ENCODE data around the gene ARL16. TPM values are rescaled to one million over a fixed set of nuclear protein-coding genes. Genes with fewer than 3 reads are reported as not detected.

ARL16 gene
- total and polyA plus RNA-seq, 2 of the 8 experiments (the other 6 are each of a cell fraction or from before 2014, with no cell fraction given): 37.0 to 60.8 TPM

DNA sequence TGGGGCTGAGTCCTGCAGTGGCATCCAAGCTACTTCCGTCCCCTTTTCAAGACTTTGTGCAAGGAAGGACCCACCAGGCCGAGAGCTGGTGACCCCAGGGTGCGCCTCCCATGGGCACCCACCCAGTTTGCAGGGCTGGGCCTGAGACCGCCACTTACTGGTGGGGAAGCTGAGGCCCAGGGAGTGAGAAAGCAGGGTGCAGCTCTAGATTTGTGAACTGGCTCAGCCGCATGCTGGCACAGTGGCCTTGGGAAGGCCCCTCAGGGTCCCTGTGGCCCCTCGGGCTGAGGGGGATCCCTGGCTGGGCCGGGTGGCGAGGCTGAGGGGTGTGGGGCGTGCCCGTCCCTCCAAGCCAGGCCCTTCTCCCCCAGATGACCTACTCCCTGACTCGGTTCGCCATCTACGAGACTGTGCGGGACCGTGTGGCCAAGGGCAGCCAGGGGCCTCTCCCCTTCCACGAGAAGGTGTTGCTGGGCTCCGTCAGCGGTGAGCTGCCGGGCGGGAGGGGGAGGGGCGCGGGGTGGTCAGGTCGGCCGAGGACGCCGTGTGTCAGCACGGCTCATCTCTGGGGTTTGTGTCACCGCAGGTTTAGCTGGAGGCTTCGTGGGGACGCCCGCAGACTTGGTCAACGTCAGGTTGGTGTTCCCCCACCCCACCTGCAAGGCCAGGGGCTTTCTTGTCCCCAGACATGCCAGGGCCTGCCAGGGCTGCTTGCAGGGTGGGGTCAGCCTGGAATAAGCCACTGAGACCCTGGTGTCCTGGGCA is 31.7 kb upstream of the ARL16 start:
- POLR2A ChIA-PET (ENCODE audit: partially characterized antibody): interaction anchor here (0.8 to 25.9 kb wide), 6 partner anchors 7 to 216 kb away, joined by 3 to 436 read pairs (median 176); partner anchors contain the start of genes ARL16, HGS, MRPL12 and SLC25A10
- Histone ChIP-seq H3K23ac (ENCODE audit: insufficient read length) (no peak overlapping the region), H3K18ac (ENCODE audit: extremely low read depth, low read length) (no peak overlapping the region), H3K23me2 (ENCODE audit: low read depth, low read length) (peaks cover 20% of the 10 kb centered on the region), H4K20me1 (replicated peaks in 1 of 2; ENCODE audit: control insufficient read depth in 1 of 2, insufficient read depth in 2 of 2, low read length in 2 of 2) (peaks cover 3 to 10% of the 10 kb centered on the region in 2 experiments), H2BK20ac (ENCODE audit: low read length) (no peak overlapping the region), H3K27me3 (replicated peaks in 1 of 4; ENCODE audit: control insufficient read depth in 3 of 4, extremely low read depth in 1 of 4, insufficient read depth in 3 of 4, low read length in 3 of 4) (no peaks in the 10 kb centered on the region; a peak in 2 of 7 replicates), H2AFZ (ENCODE audit: low read length) (no peak overlapping the region), H3K79me2 (ENCODE audit: control insufficient read depth in 1 of 2, insufficient read depth in 2 of 2, low read length in 2 of 2) (peaks cover 0 to 7% of the 10 kb centered on the region in 2 experiments; a peak in 1 of 4 replicates), H3K36me3 (ENCODE audit: control insufficient read depth in 2 of 4, insufficient read depth in 4 of 4, low read length in 3 of 4) (peaks cover 0 to 9% (median 0%) of the 10 kb centered on the region in 4 experiments; a peak in 3 of 8 replicates), H2BK120ac (replicated peaks; ENCODE audit: low read depth, low read length) (no peak overlapping the region), H3K4me1 (replicated peaks in 1 of 4; ENCODE audit: control insufficient read depth in 3 of 4, insufficient read depth in 4 of 4, low read length in 3 of 4) (peaks cover 0 to 21% (median 16%) of the 10 kb centered on the region in 4 experiments; a peak in 5 of 7 replicates), H4K8ac (ENCODE audit: extremely low read depth, insufficient read depth, low read length) (peak overlapping the region; percentile 51; the same call in 1 of the 2 replicates), H3K9ac (replicated peaks in 1 of 4; ENCODE audit: extremely low read depth in 1 of 4, low read depth in 3 of 4, low read length in 3 of 4) (no peak overlapping the region; a peak in 1 of 7 replicates), H3K79me1 (ENCODE audit: low read depth, low read length) (peaks cover 8% of the 10 kb centered on the region; the same call in 1 of the 2 replicates), H2AK5ac (ENCODE audit: low read depth, low read length) (no peak overlapping the region), H2BK12ac (ENCODE audit: low read depth, low read length) (no peak overlapping the region), H4K91ac (replicated peaks; ENCODE audit: insufficient read length, low read length) (peak overlapping the region; percentile 27), H4K5ac (ENCODE audit: insufficient read length, low read depth, low read length) (no peak overlapping the region), H3K4ac (replicated peaks; ENCODE audit: insufficient read length, low read depth, low read length) (no peak overlapping the region), H3K9me3 (ENCODE audit: insufficient read depth in 2 of 2, low read depth in 1 of 2, low read length in 1 of 2) (no peaks in the 10 kb centered on the region), H3K4me3 (ENCODE audit: extremely low read depth in 1 of 4, insufficient read depth in 2 of 4, low read depth in 3 of 4, low read length in 4 of 4) (no peak overlapping the region), H2BK15ac (ENCODE audit: low read length) (no peak overlapping the region), H2BK5ac (ENCODE audit: low read depth, low read length) (no peak overlapping the region), H3K27ac (ENCODE audit: low read depth, low read length) (no peak overlapping the region), H3K14ac (ENCODE audit: insufficient read length) (no peak overlapping the region), H3K56ac (replicated peaks; ENCODE audit: insufficient read length, low read depth, low read length) (no peak overlapping the region), H3K4me2 (ENCODE audit: insufficient read depth in 1 of 2, low read depth in 2 of 2, low read length in 2 of 2) (no peak overlapping the region)
- DNase-seq (ENCODE audit: low read depth in 1 of 2, low spot score in 2 of 2) (no peak), FAIRE-seq (no peak)
- TF ChIP-seq HDAC2 (IDR thresholded peaks at IDR 0.05; ENCODE audit: borderline replicate concordance in 1 of 2, low read depth in 2 of 2, low read length in 2 of 2) (no peak), SUZ12 (IDR thresholded peaks at IDR 0.05; ENCODE audit: low read length) (no peak), ZNF274 (IDR thresholded peaks at IDR 0.05; ENCODE audit: borderline replicate concordance, extremely low read depth, low read length) (no peak), CBX8 (IDR thresholded peaks at IDR 0.05; ENCODE audit: borderline replicate concordance, low read depth, low read length) (no peak), NRF1 (IDR thresholded peaks at IDR 0.05; ENCODE audit: low read depth, low read length) (no peak), FOSL1 (IDR thresholded peaks at IDR 0.05; ENCODE audit: insufficient read depth, low read depth, low read length) (no peak), CHD2 (IDR thresholded peaks at IDR 0.05; ENCODE audit: low read length) (no peak)
- TF ChIP-seq, protein P1, sequence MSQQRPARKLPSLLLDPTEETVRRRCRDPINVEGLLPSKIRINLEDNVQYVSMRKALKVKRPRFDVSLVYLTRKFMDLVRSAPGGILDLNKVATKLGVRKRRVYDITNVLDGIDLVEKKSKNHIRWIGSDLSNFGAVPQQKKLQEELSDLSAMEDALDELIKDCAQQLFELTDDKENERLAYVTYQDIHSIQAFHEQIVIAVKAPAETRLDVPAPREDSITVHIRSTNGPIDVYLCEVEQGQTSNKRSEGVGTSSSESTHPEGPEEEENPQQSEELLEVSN (IDR thresholded peaks at IDR 0.05): no peak
- WGBS, 2 experiments (ENCODE audit: extremely low coverage in 1 of 2, insufficient coverage in 1 of 2, insufficient read length in 1 of 2, insufficient replicate concordance in 2 of 2, low coverage in 1 of 2, low lambda C conversion rate in 2 of 2, missing lambda C conversion rate in 1 of 2): 94% methylated on average over 23 of the region's 32 CpGs; no CpG with 5 or more reads in 1 of the 2 experiments
- CTCF ChIA-PET (ENCODE audit: partially characterized antibody): interaction anchor here (0.6 to 2.5 kb wide), 11 partner anchors 10 to 154 kb away, joined by 3 to 13 read pairs (median 4); partner anchors contain the start of gene MRPL12
